ENCODE results near the gene NSD1. TPM values are rescaled to one million over a fixed set of nuclear protein-coding genes. Genes with fewer than 3 reads are reported as not detected.
A peak's percentile ranks its signal among the peaks of the same experiment; 100 is the strongest.

NSD1 gene
- total RNA-seq, 1 donor, result 53.2 TPM

GRCh38 chr5:177314376-177315342, 181.1 kb downstream of the NSD1 start:
- H3K9me3 ChIP-seq (ENCODE audit: low read depth, low read length), result no peaks in the 10 kb centered on the region
- peaks cover 31% of the 10 kb centered on the region for H4K20me1 ChIP-seq (ENCODE audit: insufficient read depth, low read length)
- H3K79me2 ChIP-seq (ENCODE audit: insufficient read depth, low read length), result peaks cover 14% of the 10 kb centered on the region
- H2AFZ ChIP-seq (ENCODE audit: low read length), result no peak overlapping the region
- TF ChIP-seq CTCF (IDR thresholded peaks at IDR 0.05; ENCODE audit: extremely low read depth, low read depth, low read length), result no peak
- no peak overlapping the region for H3K27ac ChIP-seq (ENCODE audit: low read depth, low read length)
- H3K36me3 ChIP-seq (ENCODE audit: insufficient read depth, low read length), result peaks cover under 1% of the 10 kb centered on the region
- no peak overlapping the region for H3K4me2 ChIP-seq (ENCODE audit: insufficient read depth, low read length)
- DNase-seq (ENCODE audit: insufficient read length, low spot score, missing footprints), result peak; percentile 53
- no peak overlapping the region for H3K4me3 ChIP-seq (ENCODE audit: insufficient read depth, low read length)
- peaks cover 26% of the 10 kb centered on the region for H3K4me1 ChIP-seq (ENCODE audit: insufficient read depth, low read length)
- no peaks in the 10 kb centered on the region for H3K27me3 ChIP-seq (ENCODE audit: insufficient read depth, low read length)

- Histone ChIP-seq H3K9me3 (ENCODE audit: low read depth, low read length) (no peaks in the 10 kb centered on the region), H3K36me3 (ENCODE audit: insufficient read depth, low read length) (no peaks in the 10 kb centered on the region), H3K4me3 (ENCODE audit: insufficient read depth, low read length) (no peak overlapping the region), H4K20me1 (ENCODE audit: insufficient read depth, low read length) (peaks cover 26% of the 10 kb centered on the region), H3K4me2 (ENCODE audit: insufficient read depth, low read length) (no peak overlapping the region), H3K79me2 (ENCODE audit: insufficient read depth, low read length) (peaks cover 7% of the 10 kb centered on the region), H3K27ac (ENCODE audit: low read depth, low read length) (no peak overlapping the region), H3K4me1 (ENCODE audit: insufficient read depth, low read length) (peaks cover 20% of the 10 kb centered on the region), H3K27me3 (ENCODE audit: insufficient read depth, low read length) (no peaks in the 10 kb centered on the region), H2AFZ (ENCODE audit: low read length) (no peak overlapping the region)
- no peak for DNase-seq (ENCODE audit: insufficient read length, low spot score, missing footprints)
- TF ChIP-seq CTCF (IDR thresholded peaks at IDR 0.05; ENCODE audit: extremely low read depth, low read depth, low read length), result no peak
Observed at GRCh38 chr5:177315411-177315810, 181.8 kb downstream of the NSD1 start.

- DNase-seq (ENCODE audit: insufficient read length, low spot score, missing footprints), result peak; percentile 13
- H4K20me1 ChIP-seq (ENCODE audit: insufficient read depth, low read length), result peaks cover 20% of the 10 kb centered on the region
- no peaks in the 10 kb centered on the region for H3K9me3 ChIP-seq (ENCODE audit: low read depth, low read length)
- H3K4me1 ChIP-seq (ENCODE audit: insufficient read depth, low read length), result peaks cover 14% of the 10 kb centered on the region
- no peak overlapping the region for H2AFZ ChIP-seq (ENCODE audit: low read length)
- no peaks in the 10 kb centered on the region for H3K36me3 ChIP-seq (ENCODE audit: insufficient read depth, low read length)
- no peak overlapping the region for H3K4me3 ChIP-seq (ENCODE audit: insufficient read depth, low read length)
- no peak for TF ChIP-seq CTCF (IDR thresholded peaks at IDR 0.05; ENCODE audit: extremely low read depth, low read depth, low read length)
- no peak overlapping the region for H3K27ac ChIP-seq (ENCODE audit: low read depth, low read length)
- H3K27me3 ChIP-seq (ENCODE audit: insufficient read depth, low read length), result no peaks in the 10 kb centered on the region
- H3K79me2 ChIP-seq (ENCODE audit: insufficient read depth, low read length), result peaks cover 1% of the 10 kb centered on the region
- H3K4me2 ChIP-seq (ENCODE audit: insufficient read depth, low read length), result no peak overlapping the region
Observed at GRCh38 chr5:177316005-177316404, 182.4 kb downstream of the NSD1 start.

GRCh38 chr5:177317959-177318377, 184.4 kb downstream of the NSD1 start:
- no peaks in the 10 kb centered on the region for H3K36me3 ChIP-seq (ENCODE audit: insufficient read depth, low read length)
- no peak overlapping the region for H3K4me2 ChIP-seq (ENCODE audit: insufficient read depth, low read length)
- peaks cover 2% of the 10 kb centered on the region for H3K4me1 ChIP-seq (ENCODE audit: insufficient read depth, low read length)
- no peaks in the 10 kb centered on the region for H3K27me3 ChIP-seq (ENCODE audit: insufficient read depth, low read length)
- peak; percentile 94 for DNase-seq (ENCODE audit: insufficient read length, low spot score, missing footprints)
- no peak overlapping the region for H2AFZ ChIP-seq (ENCODE audit: low read length)
- no peak overlapping the region for H3K27ac ChIP-seq (ENCODE audit: low read depth, low read length)
- peaks cover 15% of the 10 kb centered on the region for H4K20me1 ChIP-seq (ENCODE audit: insufficient read depth, low read length)
- H3K4me3 ChIP-seq (ENCODE audit: insufficient read depth, low read length), result no peak overlapping the region
- H3K79me2 ChIP-seq (ENCODE audit: insufficient read depth, low read length), result no peaks in the 10 kb centered on the region
- no peaks in the 10 kb centered on the region for H3K9me3 ChIP-seq (ENCODE audit: low read depth, low read length)
- peak; percentile 98 for TF ChIP-seq CTCF (IDR thresholded peaks at IDR 0.05; ENCODE audit: extremely low read depth, low read depth, low read length)

All from osteoblast (primary cell).